GM12891 (cell line): ENCODE measurements around the gene MDFI.

Experiments used
- PAX5 ChIP-seq: IDR thresholded peaks from 2 replicates; pipeline ENCODE4 v1.6.1; 2011; ENCODE audit warnings: low read length, moderate library complexity, mild to moderate bottlenecking; ENCODE audit not compliant: insufficient read depth, severe bottlenecking
- POLR2A ChIP-seq: IDR thresholded peaks from 2 replicates; pipeline ENCODE4 v1.6.1; 2011; ENCODE audit warnings: low read depth, low read length, control low read depth
- POLR2AphosphoS5 ChIP-seq: IDR thresholded peaks from 2 replicates; pipeline ENCODE4 v1.6.1; 2011; ENCODE audit warnings: low read depth, low read length, control low read depth
- SPI1 ChIP-seq: IDR thresholded peaks from 2 replicates; pipeline ENCODE4 v1.6.1; 2011; ENCODE audit warnings: low read depth, low read length, control low read depth
- TAF1 ChIP-seq: IDR thresholded peaks from 2 replicates; pipeline ENCODE4 v1.6.1; 2011; ENCODE audit warnings: low read depth, low read length, control low read depth

- TF ChIP-seq POLR2A (no peak), POLR2AphosphoS5 (no peak), SPI1 (no peak), TAF1 (no peak), PAX5 (no peak)
Observed at GRCh38 chr6:41641352-41641925, 3.2 kb downstream of the MDFI start.
